OCI-LY3 (cell line): ENCODE data around the gene CEP41.

Experiments
- CTCF ChIP-seq: fragments of 200-600, 300-600 bp; sonication (generic); IDR thresholded peaks from 2 replicates; pipeline ENCODE4 v1.5.1; 2014; ENCODE audit warnings: antibody characterized with exemption, low read length, low read depth
- EZH2phosphoT487 ChIP-seq: fragments of 200-600 bp; shearing (Covaris generic); IDR thresholded peaks from 2 replicates; pipeline ENCODE4 v1.6.1; 2018; ENCODE audit warnings: antibody characterized with exemption, mixed run types, low read depth

GRCh38 chr7:130420943-130421578 is 19.8 kb downstream of the CEP41 start:
- TF ChIP-seq CTCF (no peak), EZH2phosphoT487 (no peak)
